Ishikawa (cell line): ENCODE results near the gene RB1.

Source experiments
- CEBPB ChIP-seq: IDR thresholded peaks from 2 replicates; pipeline ENCODE4 v1.6.1; 2012
- CREB1 ChIP-seq: IDR thresholded peaks from 2 replicates; pipeline ENCODE4 v1.6.1; 2012; ENCODE audit warnings: low read depth
- EGR1 ChIP-seq: IDR thresholded peaks from 2 replicates; pipeline ENCODE4 v1.6.1; 2012
- EP300 ChIP-seq: IDR thresholded peaks from 2 replicates; pipeline ENCODE4 v1.6.1; 2012; ENCODE audit warnings: borderline replicate concordance
- FOXM1 ChIP-seq: IDR thresholded peaks from 2 replicates; pipeline ENCODE4 v1.6.1; 2012; ENCODE audit warnings: low read depth, borderline replicate concordance
- NFIC ChIP-seq: IDR thresholded peaks from 2 replicates; pipeline ENCODE4 v1.6.1; 2012
- RAD21 ChIP-seq: IDR thresholded peaks from 2 replicates; pipeline ENCODE4 v1.6.1; 2012; ENCODE audit warnings: low read depth
- TAF1 ChIP-seq: IDR thresholded peaks from 2 replicates; pipeline ENCODE4 v1.6.1; 2012; ENCODE audit warnings: low read depth, mild to moderate bottlenecking
- TCF12 ChIP-seq: IDR thresholded peaks from 2 replicates; pipeline ENCODE4 v1.6.1; 2012; ENCODE audit warnings: low read depth
- TEAD4 ChIP-seq: IDR thresholded peaks from 2 replicates; pipeline ENCODE4 v1.6.1; 2012
- YY1 ChIP-seq: IDR thresholded peaks from 2 replicates; pipeline ENCODE4 v1.6.1; 2012; ENCODE audit warnings: low read depth
- ZBTB7A ChIP-seq: IDR thresholded peaks from 2 replicates; pipeline ENCODE4 v1.6.1; 2012; ENCODE audit warnings: low read depth
- TF ChIP-seq, protein P1 (sequence below): IDR thresholded peaks from 2 replicates; pipeline ENCODE4 v1.6.1; 2012; ENCODE audit warnings: low read depth, mild to moderate bottlenecking
- TF ChIP-seq, protein P2 (sequence below): IDR thresholded peaks from 2 replicates; pipeline ENCODE4 v1.6.1; 2012
- TF ChIP-seq, protein P3 (sequence below): IDR thresholded peaks from 2 replicates; pipeline ENCODE4 v1.6.1; 2012

RB1 gene

DNA sequence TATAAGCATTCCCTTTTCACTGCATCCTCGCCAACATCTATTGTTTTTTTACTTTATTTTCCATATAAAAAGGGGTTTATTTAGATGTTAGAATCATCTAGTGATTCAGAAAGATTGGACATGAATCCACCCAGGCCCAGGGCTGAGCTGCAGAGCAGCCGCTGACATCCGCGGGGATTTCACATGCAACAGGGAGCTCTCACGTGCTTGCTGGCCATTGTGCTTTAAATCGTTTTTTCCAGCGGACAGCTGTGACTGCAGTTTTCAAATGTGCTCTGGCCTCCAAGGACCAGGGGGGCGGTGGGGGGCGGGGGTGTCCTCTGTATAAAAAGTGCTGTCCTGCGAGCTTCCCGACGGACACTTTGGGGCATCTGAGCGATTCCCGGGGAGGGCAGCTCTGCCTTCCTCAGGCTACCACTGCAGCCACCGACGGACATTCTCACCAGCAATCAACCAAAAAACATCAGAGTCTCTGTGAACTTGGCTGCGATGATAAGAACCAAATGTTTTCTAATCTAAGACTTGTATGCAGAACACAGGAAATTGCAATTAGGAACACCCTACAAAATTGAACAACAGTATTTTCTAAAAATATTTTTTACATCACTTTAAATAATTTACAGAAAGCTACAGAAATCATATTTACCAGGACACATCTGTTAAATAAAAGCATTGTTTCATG, 12.6 kb downstream of the RB1 start:
- TF ChIP-seq CREB1 (no peak), EGR1 (no peak), TCF12 (no peak), TEAD4 (no peak), ZBTB7A (no peak), TAF1 (no peak), YY1 (no peak), EP300 (no peak), CEBPB (no peak), NFIC (no peak), RAD21 (no peak), FOXM1 (no peak)
- TF ChIP-seq, protein P1, sequence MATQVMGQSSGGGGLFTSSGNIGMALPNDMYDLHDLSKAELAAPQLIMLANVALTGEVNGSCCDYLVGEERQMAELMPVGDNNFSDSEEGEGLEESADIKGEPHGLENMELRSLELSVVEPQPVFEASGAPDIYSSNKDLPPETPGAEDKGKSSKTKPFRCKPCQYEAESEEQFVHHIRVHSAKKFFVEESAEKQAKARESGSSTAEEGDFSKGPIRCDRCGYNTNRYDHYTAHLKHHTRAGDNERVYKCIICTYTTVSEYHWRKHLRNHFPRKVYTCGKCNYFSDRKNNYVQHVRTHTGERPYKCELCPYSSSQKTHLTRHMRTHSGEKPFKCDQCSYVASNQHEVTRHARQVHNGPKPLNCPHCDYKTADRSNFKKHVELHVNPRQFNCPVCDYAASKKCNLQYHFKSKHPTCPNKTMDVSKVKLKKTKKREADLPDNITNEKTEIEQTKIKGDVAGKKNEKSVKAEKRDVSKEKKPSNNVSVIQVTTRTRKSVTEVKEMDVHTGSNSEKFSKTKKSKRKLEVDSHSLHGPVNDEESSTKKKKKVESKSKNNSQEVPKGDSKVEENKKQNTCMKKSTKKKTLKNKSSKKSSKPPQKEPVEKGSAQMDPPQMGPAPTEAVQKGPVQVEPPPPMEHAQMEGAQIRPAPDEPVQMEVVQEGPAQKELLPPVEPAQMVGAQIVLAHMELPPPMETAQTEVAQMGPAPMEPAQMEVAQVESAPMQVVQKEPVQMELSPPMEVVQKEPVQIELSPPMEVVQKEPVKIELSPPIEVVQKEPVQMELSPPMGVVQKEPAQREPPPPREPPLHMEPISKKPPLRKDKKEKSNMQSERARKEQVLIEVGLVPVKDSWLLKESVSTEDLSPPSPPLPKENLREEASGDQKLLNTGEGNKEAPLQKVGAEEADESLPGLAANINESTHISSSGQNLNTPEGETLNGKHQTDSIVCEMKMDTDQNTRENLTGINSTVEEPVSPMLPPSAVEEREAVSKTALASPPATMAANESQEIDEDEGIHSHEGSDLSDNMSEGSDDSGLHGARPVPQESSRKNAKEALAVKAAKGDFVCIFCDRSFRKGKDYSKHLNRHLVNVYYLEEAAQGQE = no peak
- TF ChIP-seq, protein P2, sequence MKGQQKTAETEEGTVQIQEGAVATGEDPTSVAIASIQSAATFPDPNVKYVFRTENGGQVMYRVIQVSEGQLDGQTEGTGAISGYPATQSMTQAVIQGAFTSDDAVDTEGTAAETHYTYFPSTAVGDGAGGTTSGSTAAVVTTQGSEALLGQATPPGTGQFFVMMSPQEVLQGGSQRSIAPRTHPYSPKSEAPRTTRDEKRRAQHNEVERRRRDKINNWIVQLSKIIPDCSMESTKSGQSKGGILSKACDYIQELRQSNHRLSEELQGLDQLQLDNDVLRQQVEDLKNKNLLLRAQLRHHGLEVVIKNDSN = no peak
- TF ChIP-seq, protein P3, sequence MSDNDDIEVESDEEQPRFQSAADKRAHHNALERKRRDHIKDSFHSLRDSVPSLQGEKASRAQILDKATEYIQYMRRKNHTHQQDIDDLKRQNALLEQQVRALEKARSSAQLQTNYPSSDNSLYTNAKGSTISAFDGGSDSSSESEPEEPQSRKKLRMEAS = no peak

DNA sequence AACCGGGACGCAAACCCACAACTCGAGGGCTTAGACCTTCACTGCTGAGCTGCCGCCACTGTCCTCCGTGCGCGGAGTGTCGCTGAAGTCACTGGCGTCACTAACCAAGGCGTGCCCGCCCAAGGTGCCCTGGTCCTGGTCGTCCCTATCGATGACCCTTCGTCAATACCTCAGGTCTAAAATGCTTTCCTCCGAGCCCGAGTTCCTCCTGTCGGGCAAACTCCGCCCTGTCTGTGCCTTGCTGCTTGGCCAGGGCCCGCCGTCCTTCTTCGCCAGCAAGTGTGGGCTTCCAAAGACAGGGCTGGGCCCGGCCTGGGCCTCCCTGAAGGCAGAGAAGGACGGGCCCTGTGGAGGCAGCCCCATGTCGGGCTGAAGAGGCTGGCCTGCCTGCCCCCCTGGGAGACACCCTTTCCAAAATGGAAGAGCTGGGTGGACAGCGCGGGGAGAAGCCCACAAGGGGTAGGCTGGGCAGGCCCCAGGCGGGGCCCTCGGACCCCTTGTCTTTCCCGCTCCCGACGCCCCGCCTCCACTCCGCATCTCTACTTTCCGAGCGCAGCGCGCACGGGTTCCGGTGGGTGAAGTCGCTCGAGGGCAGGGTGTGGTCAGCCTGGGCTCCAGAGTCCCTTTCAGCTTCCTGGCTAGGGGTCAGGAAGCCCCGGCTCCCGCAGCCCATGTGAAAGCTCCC, 13.4 kb downstream of the RB1 start:
- TF ChIP-seq TAF1 (no peak), EP300 (no peak), NFIC (no peak), TEAD4 (no peak), YY1 (no peak), CEBPB (no peak), TCF12 (no peak), FOXM1 (no peak), CREB1 (no peak), RAD21 (no peak), ZBTB7A (no peak), EGR1 (no peak)
- TF ChIP-seq, protein P2 = no peak
- TF ChIP-seq, protein P1 = no peak
- TF ChIP-seq, protein P3 = no peak

DNA sequence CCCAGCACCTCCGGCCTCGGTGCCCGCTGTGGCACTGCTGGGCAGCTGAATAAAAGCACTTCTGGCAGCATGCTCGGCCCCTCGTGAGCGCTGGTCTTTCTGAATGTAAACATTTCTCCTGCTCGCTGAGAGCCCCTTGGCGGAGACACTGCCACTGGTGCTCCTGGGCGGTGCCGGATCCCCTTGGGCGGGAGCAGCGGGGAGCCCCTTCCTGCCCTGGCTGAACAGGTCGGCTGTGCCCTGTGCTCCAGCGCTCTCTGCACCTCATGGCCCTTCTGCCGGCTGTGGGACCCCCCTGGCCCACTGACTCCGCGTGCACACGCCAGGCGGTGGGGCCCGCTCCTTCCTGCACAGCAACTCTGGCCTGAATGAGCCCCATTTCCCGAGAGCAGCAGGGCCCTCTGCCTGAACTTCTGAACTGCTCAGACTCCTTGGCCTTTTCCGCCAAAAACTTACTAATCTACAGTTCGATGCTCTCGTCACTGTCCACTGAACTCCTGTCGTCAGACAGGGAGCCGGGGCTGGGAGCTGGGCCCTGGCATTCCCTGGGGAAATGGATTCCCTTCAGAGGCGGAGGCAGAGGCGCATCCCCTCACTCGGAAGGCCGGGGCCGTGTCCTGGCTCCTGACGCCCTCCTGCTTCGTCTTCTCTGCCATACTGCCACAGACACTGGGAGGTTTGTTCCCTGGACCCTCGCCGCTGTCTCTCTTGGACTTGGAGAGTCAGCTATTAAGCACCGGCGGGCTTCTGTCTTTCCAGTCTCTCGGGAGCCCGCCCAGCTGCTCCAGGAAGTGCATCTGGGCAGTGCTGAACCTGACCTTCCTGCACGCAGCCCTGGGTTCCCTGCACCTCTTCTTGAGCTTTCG, 14.2 kb downstream of the RB1 start:
- TF ChIP-seq TCF12 (no peak), CREB1 (no peak), CEBPB (no peak), EGR1 (no peak), RAD21 (no peak), FOXM1 (no peak), ZBTB7A (no peak), TEAD4 (no peak), YY1 (no peak)
- TF ChIP-seq, protein P2 = no peak
- TF ChIP-seq, protein P3 = no peak

DNA sequence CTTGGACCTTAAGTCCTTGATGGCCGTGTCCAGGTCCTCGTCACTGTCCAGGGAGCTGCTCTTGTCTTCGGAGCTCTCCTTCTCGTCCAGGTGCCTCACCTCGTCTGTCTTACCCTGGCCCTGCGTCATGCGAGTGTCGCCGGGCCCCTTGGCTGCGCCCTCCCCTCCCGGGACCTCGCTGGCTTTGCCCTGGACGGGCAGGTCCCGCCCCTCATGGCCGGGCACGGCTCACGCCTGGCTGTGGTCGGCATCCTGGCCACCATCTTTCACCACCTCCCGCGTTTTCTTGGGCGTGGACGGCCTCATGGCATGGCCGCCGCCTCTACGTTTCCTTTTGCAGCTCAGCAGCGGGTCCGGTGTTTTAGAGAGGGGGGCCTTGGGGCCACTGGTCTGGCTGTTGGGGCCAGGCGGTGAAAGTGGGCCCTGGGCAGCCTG, 14.8 kb downstream of the RB1 start:
- no peak for TF ChIP-seq TEAD4
- no peak for TF ChIP-seq CREB1
- TF ChIP-seq, protein P3 = no peak
- TF ChIP-seq FOXM1 = no peak
- TF ChIP-seq EP300 = no peak
- no peak for TF ChIP-seq TCF12
- no peak for TF ChIP-seq TAF1
- TF ChIP-seq ZBTB7A = no peak
- TF ChIP-seq CEBPB = no peak
- TF ChIP-seq EGR1 = no peak
- TF ChIP-seq YY1 = no peak
- TF ChIP-seq NFIC = no peak
- TF ChIP-seq RAD21 = no peak
- TF ChIP-seq, protein P1 = no peak
